Measurements from ENCODE around the gene MYO19. TPM values are rescaled to one million over a fixed set of nuclear protein-coding genes. Genes with fewer than 3 reads are reported as not detected.

Gene MYO19
- total and polyA plus RNA-seq, 2 of the 8 experiments (the other 6 are each of a cell fraction or from before 2014, with no cell fraction given) = 126 to 163 TPM

GRCh38 chr17:36485805-36486203 lies 48.9 kb downstream of the MYO19 start:
- Histone ChIP-seq H4K5ac (ENCODE audit: insufficient read length, low read depth, low read length) (peak overlapping the region; percentile 57), H3K9ac (replicated peaks in 1 of 4; ENCODE audit: extremely low read depth in 1 of 4, low read depth in 3 of 4, low read length in 3 of 4) (peak overlapping the region in 2 of 4 experiments; percentile 8 to 66; a peak in 1 of 7 replicates), H3K23ac (ENCODE audit: insufficient read length) (no peak overlapping the region), H3K23me2 (ENCODE audit: low read depth, low read length) (peaks cover 7% of the 10 kb centered on the region), H2BK12ac (ENCODE audit: low read depth, low read length) (no peak overlapping the region), H3K4me1 (replicated peaks in 1 of 4; ENCODE audit: control insufficient read depth in 3 of 4, insufficient read depth in 4 of 4, low read length in 3 of 4) (peaks cover 0 to 11% (median 9%) of the 10 kb centered on the region in 4 experiments; a peak in 5 of 7 replicates), H3K14ac (ENCODE audit: insufficient read length) (no peak overlapping the region), H3K18ac (ENCODE audit: extremely low read depth, low read length) (peak overlapping the region; percentile 80), H3K9me3 (ENCODE audit: insufficient read depth in 2 of 2, low read depth in 1 of 2, low read length in 1 of 2) (no peaks in the 10 kb centered on the region), H2BK120ac (replicated peaks; ENCODE audit: low read depth, low read length) (no peak overlapping the region), H2AFZ (ENCODE audit: low read length) (peak overlapping the region; percentile 95), H3K79me1 (ENCODE audit: low read depth, low read length) (peaks cover 2% of the 10 kb centered on the region; the same call in 1 of the 2 replicates), H2BK20ac (ENCODE audit: low read length) (0 out of 2 replicates have a peak overlapping the region, but pooled peaks have one; percentile 29), H3K4ac (replicated peaks; ENCODE audit: insufficient read length, low read depth, low read length) (peak overlapping the region; percentile 1), H2BK5ac (ENCODE audit: low read depth, low read length) (peak overlapping the region; percentile 41; the same call in 1 of the 2 replicates), H3K56ac (replicated peaks; ENCODE audit: insufficient read length, low read depth, low read length) (no peak overlapping the region), H4K20me1 (replicated peaks in 1 of 2; ENCODE audit: control insufficient read depth in 1 of 2, insufficient read depth in 2 of 2, low read length in 2 of 2) (peaks cover 2 to 7% of the 10 kb centered on the region in 2 experiments), H3K4me2 (ENCODE audit: insufficient read depth in 1 of 2, low read depth in 2 of 2, low read length in 2 of 2) (peak overlapping the region; percentile 92 to 96), H4K91ac (replicated peaks; ENCODE audit: insufficient read length, low read length) (peak overlapping the region; percentile 14), H3K79me2 (ENCODE audit: control insufficient read depth in 1 of 2, insufficient read depth in 2 of 2, low read length in 2 of 2) (peaks cover 0 to 35% of the 10 kb centered on the region in 2 experiments; a peak in 3 of 4 replicates), H3K27ac (ENCODE audit: low read depth, low read length) (no peak overlapping the region), H3K27me3 (replicated peaks in 1 of 4; ENCODE audit: control insufficient read depth in 3 of 4, extremely low read depth in 1 of 4, insufficient read depth in 3 of 4, low read length in 3 of 4) (peaks cover 15 to 31% (median 26%) of the 10 kb centered on the region in 4 experiments), H2AK5ac (ENCODE audit: low read depth, low read length) (no peak overlapping the region), H3K36me3 (ENCODE audit: control insufficient read depth in 2 of 4, insufficient read depth in 4 of 4, low read length in 3 of 4) (0 out of 8 replicates have a peak, but pooled peaks cover 0 to 3% (median 0%) of the 10 kb centered on the region in 4 experiments), H4K8ac (ENCODE audit: extremely low read depth, insufficient read depth, low read length) (no peak overlapping the region), H3K4me3 (ENCODE audit: extremely low read depth in 1 of 4, insufficient read depth in 2 of 4, low read depth in 3 of 4, low read length in 4 of 4) (peak overlapping the region; percentile 73 to 88 (median 85)), H2BK15ac (ENCODE audit: low read length) (0 out of 2 replicates have a peak overlapping the region, but pooled peaks have one; percentile 61)
- POLR2A ChIA-PET (ENCODE audit: partially characterized antibody) = interaction anchor here (1.1 to 3.2 kb wide), 7 partner anchors 9 to 49 kb away, joined by 3 to 19 read pairs (median 5); partner anchors contain the start of genes MYO19 and PIGW
- CTCF ChIA-PET (ENCODE audit: partially characterized antibody) = interaction anchor here (1.0 to 1.4 kb wide), 3 partner anchors 21 to 48 kb away, joined by 3 read pairs; no protein-coding TSS in a partner anchor
- FAIRE-seq = no peak
- WGBS, 2 experiments (ENCODE audit: extremely low coverage in 1 of 2, insufficient coverage in 1 of 2, insufficient read length in 1 of 2, insufficient replicate concordance in 2 of 2, low coverage in 1 of 2, low lambda C conversion rate in 2 of 2, missing lambda C conversion rate in 1 of 2) = 40% methylated on average over 10 of the region's 10 CpGs; no CpG with 5 or more reads in 1 of the 2 experiments
- DNase-seq (ENCODE audit: low read depth in 1 of 2, low spot score in 2 of 2) = no peak
- TF ChIP-seq RBBP5 (IDR thresholded peaks at IDR 0.05; ENCODE audit: borderline replicate concordance, low read depth, low read length) = no peak
- no peak for TF ChIP-seq HDAC6 (IDR thresholded peaks at IDR 0.05; ENCODE audit: low read depth, low read length)

Data from H1 (cell line).